Subcutaneous abdominal adipose tissue (tissue), 5 donors: ENCODE results near the gene ACSL6.

Experiments
- H3K27ac ChIP-seq: one replicate; pipeline ENCODE4 v1.7.0; 2013; ENCODE audit warnings: low read depth, mild to moderate bottlenecking, inconsistent platforms, low read length, moderate library complexity
- H3K27me3 ChIP-seq, 5 donors: one replicate each; pipeline ENCODE4 v1.7.0; 2013; ENCODE audit warnings: low read length in 5 of 5, inconsistent platforms in 1 of 5; ENCODE audit not compliant: control insufficient read depth in 5 of 5, insufficient read depth in 4 of 5
- H3K36me3 ChIP-seq, 5 donors: one replicate each; pipeline ENCODE4 v1.7.0; 2013; ENCODE audit warnings: low read length in 5 of 5; ENCODE audit not compliant: control insufficient read depth in 5 of 5, insufficient read depth in 5 of 5
- H3K4me1 ChIP-seq, 5 donors: one replicate each; pipeline ENCODE4 v1.7.0; 2013; ENCODE audit warnings: low read length in 5 of 5, mild to moderate bottlenecking in 3 of 5, moderate library complexity in 1 of 5; ENCODE audit not compliant: control insufficient read depth in 5 of 5, insufficient read depth in 5 of 5
- H3K4me3 ChIP-seq, 5 donors: one replicate each; pipeline ENCODE4 v1.7.0; 2013; ENCODE audit warnings: low read length in 5 of 5, low read depth in 1 of 5
- H3K9ac ChIP-seq, 5 donors: one replicate each; pipeline ENCODE4 v1.7.0; 2013; ENCODE audit warnings: low read length in 5 of 5, mild to moderate bottlenecking in 4 of 5, moderate library complexity in 3 of 5
- H3K9me3 ChIP-seq, 5 donors: one replicate each; pipeline ENCODE4 v1.7.0; 2013; ENCODE audit warnings: low read length in 5 of 5; ENCODE audit not compliant: control insufficient read depth in 5 of 5
- donor health status: healthy.
- donor health status: healthy.
- donor health status: healthy.
- donor health status: healthy.
- donor health status: healthy.

Gene ACSL6

GRCh38 chr5:131966551-131966950, 44.9 kb downstream of the ACSL6 start:
- Histone ChIP-seq H3K36me3 (no peaks in the 10 kb centered on the region), H3K27ac (no peak overlapping the region), H3K9me3 (no peaks in the 10 kb centered on the region), H3K27me3 (no peaks in the 10 kb centered on the region), H3K9ac (no peak overlapping the region), H3K4me3 (no peak overlapping the region), H3K4me1 (no peaks in the 10 kb centered on the region)

GRCh38 chr5:131965826-131966415, 45.5 kb downstream of the ACSL6 start:
- no peak overlapping the region for H3K4me3 ChIP-seq
- H3K36me3 ChIP-seq, result no peaks in the 10 kb centered on the region
- H3K27me3 ChIP-seq, result no peaks in the 10 kb centered on the region
- no peaks in the 10 kb centered on the region for H3K9me3 ChIP-seq
- no peak overlapping the region for H3K27ac ChIP-seq
- H3K9ac ChIP-seq, result no peak overlapping the region
- H3K4me1 ChIP-seq, result no peaks in the 10 kb centered on the region

- Histone ChIP-seq H3K9me3 (no peaks in the 10 kb centered on the region), H3K27me3 (no peaks in the 10 kb centered on the region), H3K36me3 (no peaks in the 10 kb centered on the region), H3K4me1 (no peaks in the 10 kb centered on the region), H3K4me3 (no peak overlapping the region), H3K27ac (no peak overlapping the region), H3K9ac (no peak overlapping the region)
Observed at GRCh38 chr5:131959906-131960305, 51.6 kb downstream of the ACSL6 start.

DNA sequence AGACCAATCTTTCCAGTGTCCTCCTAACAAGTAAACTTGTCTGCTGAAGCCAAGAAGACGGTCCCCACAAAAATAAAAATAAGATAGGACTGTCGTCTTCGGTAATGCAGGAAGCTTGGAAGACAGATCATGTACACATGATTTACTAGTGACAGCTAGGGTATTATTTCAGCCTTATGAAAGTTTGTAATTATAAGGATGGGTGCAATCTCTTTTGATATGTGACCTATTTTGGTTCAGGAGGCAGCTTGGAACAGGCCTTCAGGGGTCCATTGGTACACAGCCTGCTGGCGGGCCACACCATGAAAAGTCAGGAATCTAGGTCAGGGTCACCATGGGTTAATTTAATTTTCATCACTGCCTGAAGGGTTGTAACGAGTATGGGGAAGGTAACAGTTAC, 52.3 kb downstream of the ACSL6 start:
- H3K9me3 ChIP-seq, result no peaks in the 10 kb centered on the region
- no peak overlapping the region for H3K4me3 ChIP-seq
- no peak overlapping the region for H3K9ac ChIP-seq
- H3K36me3 ChIP-seq, result no peaks in the 10 kb centered on the region
- peaks cover 0 to 3% (median 0%) of the 10 kb centered on the region in 5 donors for H3K27me3 ChIP-seq
- no peaks in the 10 kb centered on the region for H3K4me1 ChIP-seq
- H3K27ac ChIP-seq, result no peak overlapping the region

- H3K4me3 ChIP-seq, result no peak overlapping the region
- H3K27ac ChIP-seq, result no peak overlapping the region
- no peaks in the 10 kb centered on the region for H3K9me3 ChIP-seq
- H3K9ac ChIP-seq, result no peak overlapping the region
- H3K27me3 ChIP-seq, result peaks cover 0 to 3% (median 0%) of the 10 kb centered on the region in 5 donors
- H3K4me1 ChIP-seq, result no peaks in the 10 kb centered on the region
- no peaks in the 10 kb centered on the region for H3K36me3 ChIP-seq
Observed at GRCh38 chr5:131957721-131958441, 53.6 kb downstream of the ACSL6 start.

DNA sequence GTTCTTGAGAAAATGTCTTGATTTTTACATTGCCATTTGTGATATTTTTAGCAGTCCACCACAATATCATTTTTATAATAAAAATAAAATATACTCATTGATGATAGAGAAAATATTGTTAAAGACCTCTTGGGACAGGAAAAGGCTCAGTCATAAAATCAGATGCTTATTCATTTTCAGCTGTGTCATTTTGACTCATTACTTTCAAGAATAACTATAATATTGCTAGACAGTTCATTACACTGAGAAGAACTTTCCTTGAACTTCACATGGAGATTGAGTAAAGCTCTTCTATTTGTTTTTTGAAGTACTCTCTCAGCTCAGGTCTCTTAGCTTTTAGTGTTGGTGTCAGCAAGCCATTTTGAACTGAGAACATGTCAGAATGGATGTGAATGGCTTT, 57.5 kb downstream of the ACSL6 start:
- Histone ChIP-seq H3K9me3 (no peaks in the 10 kb centered on the region), H3K27ac (no peak overlapping the region), H3K4me3 (no peak overlapping the region), H3K9ac (no peak overlapping the region), H3K36me3 (no peaks in the 10 kb centered on the region), H3K27me3 (peaks cover 0 to 3% (median 0%) of the 10 kb centered on the region in 5 donors), H3K4me1 (no peaks in the 10 kb centered on the region)

GRCh38 chr5:131952301-131952857, 59.1 kb downstream of the ACSL6 start:
- H3K36me3 ChIP-seq, result no peaks in the 10 kb centered on the region
- H3K9ac ChIP-seq, result no peak overlapping the region
- no peaks in the 10 kb centered on the region for H3K9me3 ChIP-seq
- H3K4me3 ChIP-seq, result no peak overlapping the region
- H3K27me3 ChIP-seq, result peaks cover 0 to 3% (median 0%) of the 10 kb centered on the region in 5 donors
- no peak overlapping the region for H3K27ac ChIP-seq
- no peaks in the 10 kb centered on the region for H3K4me1 ChIP-seq

DNA sequence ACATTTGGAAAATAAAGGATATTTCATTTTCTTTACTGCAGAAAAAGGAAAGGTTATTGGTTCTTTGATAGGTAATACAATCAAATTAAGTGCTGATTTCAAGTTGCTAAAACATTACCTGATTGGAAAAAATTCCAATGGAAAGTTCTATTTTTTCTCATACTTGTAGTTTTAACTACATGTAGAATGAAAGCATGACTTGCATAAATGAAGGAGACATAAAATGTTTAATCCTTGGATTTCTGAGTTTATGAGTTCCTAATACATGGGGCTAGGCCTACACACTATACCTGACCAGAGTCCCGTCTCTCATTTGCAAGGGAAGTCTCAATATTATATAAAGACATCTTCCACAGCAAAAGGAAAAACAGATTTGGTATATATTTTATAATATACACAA, 60.8 kb downstream of the ACSL6 start:
- H3K36me3 ChIP-seq, result no peaks in the 10 kb centered on the region
- no peaks in the 10 kb centered on the region for H3K4me1 ChIP-seq
- no peaks in the 10 kb centered on the region for H3K9me3 ChIP-seq
- peaks cover 0 to 3% (median 0%) of the 10 kb centered on the region in 5 donors for H3K27me3 ChIP-seq
- H3K4me3 ChIP-seq, result no peak overlapping the region
- no peak overlapping the region for H3K9ac ChIP-seq
- H3K27ac ChIP-seq, result no peak overlapping the region

DNA sequence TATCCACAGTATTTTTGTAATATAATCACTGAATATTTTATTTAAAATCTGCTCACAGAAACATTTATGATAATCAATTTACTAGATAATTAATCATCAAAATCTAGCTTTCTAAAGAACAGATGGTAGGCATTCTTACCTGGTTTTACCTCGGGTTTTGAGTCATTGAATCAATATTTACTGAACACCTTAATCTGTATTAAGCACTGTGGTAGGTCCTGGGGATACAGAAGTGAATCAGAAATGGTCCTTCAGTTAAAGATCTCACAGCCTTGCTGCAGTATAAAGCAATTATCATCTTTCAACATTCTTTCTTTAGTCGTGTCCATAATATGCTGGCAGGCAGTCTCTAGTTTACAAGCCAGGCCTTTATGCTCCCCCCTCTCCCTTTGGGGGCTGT, 64.0 kb downstream of the ACSL6 start:
- Histone ChIP-seq H3K4me3 (no peak overlapping the region), H3K36me3 (no peaks in the 10 kb centered on the region), H3K27me3 (no peaks in the 10 kb centered on the region), H3K4me1 (no peaks in the 10 kb centered on the region), H3K27ac (no peak overlapping the region), H3K9ac (no peak overlapping the region), H3K9me3 (no peaks in the 10 kb centered on the region)

- Histone ChIP-seq H3K4me3 (no peak within 1 kb of the TSS), H3K9ac (no peak within 1 kb of the TSS), H3K27me3 (no peaks in the 10 kb centered on the region), H3K4me1 (no peaks in the 10 kb centered on the region), H3K36me3 (no peaks in the 10 kb centered on the region), H3K9me3 (no peaks in the 10 kb centered on the region), H3K27ac (no peak within 1 kb of the TSS)
Observed at GRCh38 chr5:131945551-131946168, 65.8 kb downstream of the ACSL6 start, which contains the start of gene MEIKIN. MEIKIN (minus strand) TSS chr5:131945663; CDS start chr5:131945505, 158 bp downstream.
